PFSK-1 (cell line): ENCODE measurements around the gene TUNAR.

ENCODE experiments used
- FOXP2 ChIP-seq: optimal IDR thresholded peaks from 2 replicates; pipeline ENCODE3; 2011; ENCODE audit warnings: borderline replicate concordance, control low read depth, inconsistent platforms; ENCODE audit not compliant: insufficient read depth; ENCODE audit errors: extremely low read length, extremely low read depth
- POLR2AphosphoS5 ChIP-seq: IDR thresholded peaks from 2 replicates; pipeline ENCODE4 v1.6.1; 2012; ENCODE audit warnings: low read depth, mild to moderate bottlenecking, control low read depth, low read length, moderate library complexity
- REST ChIP-seq, 2 experiments: IDR thresholded peaks; 2 replicates each; pipeline versions ENCODE4 v1.6.1 to v1.8.0; 2011 to 2012; ENCODE audit warnings: low read depth in 2 of 2, low read length in 2 of 2, control low read depth in 1 of 2, inconsistent platforms in 1 of 2, mild to moderate bottlenecking in 1 of 2, moderate library complexity in 1 of 2; ENCODE audit not compliant: insufficient read depth in 1 of 2
- SIN3A ChIP-seq: IDR thresholded peaks from 2 replicates; pipeline ENCODE4 v1.6.1; 2012; ENCODE audit warnings: mild to moderate bottlenecking, low read length, moderate library complexity, borderline replicate concordance; ENCODE audit not compliant: insufficient read depth
- TAF1 ChIP-seq: IDR thresholded peaks from 2 replicates; pipeline ENCODE4 v1.6.1; 2012; ENCODE audit warnings: low read length, control low read depth, borderline replicate concordance; ENCODE audit not compliant: insufficient read depth

Gene TUNAR

DNA sequence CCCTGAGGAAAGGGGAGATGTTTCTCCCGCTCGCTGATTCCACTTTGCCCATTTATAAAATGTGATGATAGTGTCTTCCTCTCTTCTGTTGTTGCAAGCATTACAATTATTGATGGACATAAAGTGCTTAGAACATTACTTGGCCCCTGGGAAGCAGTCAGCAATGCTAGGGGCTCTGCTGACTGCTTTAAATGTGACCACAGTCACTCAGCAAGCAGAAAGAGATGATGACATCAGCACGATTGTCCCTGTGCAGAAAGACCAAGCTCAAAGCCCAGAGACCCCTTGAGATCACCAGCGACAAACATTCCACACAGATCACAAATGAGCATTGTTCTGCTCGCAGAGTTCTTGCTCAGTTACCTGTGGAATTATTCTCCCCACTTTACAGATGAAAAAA lies 26.5 kb downstream of the TUNAR start:
- TF ChIP-seq FOXP2 (no peak), REST (IDR thresholded peaks at IDR 0.05; ENCODE audit: insufficient read depth in 1 of 2, low read depth in 2 of 2, low read length in 2 of 2) (no peak), POLR2AphosphoS5 (no peak), TAF1 (no peak), SIN3A (no peak)

DNA sequence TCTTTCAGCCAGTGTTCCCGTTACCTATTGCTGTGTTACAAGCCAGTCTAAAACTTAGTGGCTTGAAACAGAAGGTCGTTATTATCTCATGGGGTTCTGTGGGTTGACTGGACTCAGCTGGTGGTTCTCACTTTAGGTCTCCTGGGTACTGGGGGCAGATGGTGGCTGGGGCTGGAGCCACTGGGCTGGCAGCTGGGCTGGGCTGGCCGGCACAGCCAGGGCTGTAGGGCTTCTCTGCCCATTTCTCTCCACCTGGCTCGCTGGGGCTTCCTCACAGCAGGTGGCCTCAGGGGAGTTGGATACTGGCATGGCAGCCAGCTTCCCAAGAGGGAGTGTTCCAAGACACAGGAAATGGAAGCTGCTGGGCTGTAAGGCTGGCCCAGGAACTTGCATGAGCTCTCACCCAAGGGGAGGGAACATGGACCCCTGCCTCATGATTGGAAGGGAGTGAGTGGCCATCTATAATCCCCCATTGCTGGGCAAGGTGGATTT lies 27.0 kb downstream of the TUNAR start:
- no peak for TF ChIP-seq REST (IDR thresholded peaks at IDR 0.05; ENCODE audit: insufficient read depth in 1 of 2, low read depth in 2 of 2, low read length in 2 of 2)
- no peak for TF ChIP-seq POLR2AphosphoS5
- no peak for TF ChIP-seq SIN3A

- no peak for TF ChIP-seq SIN3A
- no peak for TF ChIP-seq TAF1
- no peak for TF ChIP-seq FOXP2
- no peak for TF ChIP-seq REST (IDR thresholded peaks at IDR 0.05; ENCODE audit: insufficient read depth in 1 of 2, low read depth in 2 of 2, low read length in 2 of 2)
- no peak for TF ChIP-seq POLR2AphosphoS5
Measured at GRCh38 chr14:95906591-95906990, 30.0 kb downstream of the TUNAR start.

DNA sequence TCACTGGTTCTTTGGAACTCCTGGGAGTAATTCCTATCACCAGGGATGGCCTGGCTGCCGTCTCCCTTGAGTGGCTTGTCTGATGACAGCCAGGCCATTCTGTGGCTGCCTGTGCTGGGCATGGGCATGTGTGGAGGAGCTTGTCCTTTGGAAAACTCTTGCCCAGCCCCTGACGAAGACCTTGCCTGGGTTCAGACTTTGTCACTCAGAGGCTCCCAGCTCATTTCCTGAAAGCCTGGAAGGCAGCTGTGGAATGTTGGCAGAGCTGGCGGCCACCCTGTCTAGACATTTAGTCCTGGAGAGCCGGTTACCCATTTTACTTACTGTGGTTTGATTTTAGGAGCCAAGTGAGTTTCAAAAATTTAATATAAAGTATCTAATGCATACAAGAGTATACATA lies 34.0 kb downstream of the TUNAR start:
- no peak for TF ChIP-seq POLR2AphosphoS5
- TF ChIP-seq FOXP2 = no peak
- TF ChIP-seq SIN3A = no peak

DNA sequence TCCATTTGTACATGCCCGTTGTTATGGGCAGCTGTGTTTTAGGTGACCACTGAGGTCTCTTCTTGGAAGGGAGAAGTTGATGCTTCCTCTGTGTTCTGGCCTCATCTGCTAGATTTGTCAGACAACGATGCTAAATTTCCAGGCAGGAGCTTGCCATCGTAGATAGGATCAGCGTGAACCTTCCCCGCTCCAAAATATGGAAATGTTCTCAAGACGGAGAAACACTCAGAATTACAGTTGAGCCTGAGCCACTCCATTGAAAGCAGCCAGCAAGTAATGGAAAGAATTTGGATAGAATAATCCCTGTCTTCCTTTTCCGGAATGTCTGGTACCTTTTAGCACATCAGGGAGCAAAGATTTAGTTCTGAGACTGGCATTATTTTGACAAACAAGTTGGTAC lies 34.8 kb downstream of the TUNAR start:
- no peak for TF ChIP-seq POLR2AphosphoS5
- no peak for TF ChIP-seq REST (IDR thresholded peaks at IDR 0.05; ENCODE audit: insufficient read depth in 1 of 2, low read depth in 2 of 2, low read length in 2 of 2)
- no peak for TF ChIP-seq SIN3A
- TF ChIP-seq FOXP2 = no peak
- no peak for TF ChIP-seq TAF1
